ENCODE data around the gene COX6A2. TPM values are rescaled to one million over a fixed set of nuclear protein-coding genes. Genes with fewer than 3 reads are reported as not detected.

Gene COX6A2
- total and polyA plus RNA-seq, 8 donors = 1.4 to 8.2 TPM; not detected in 6

GRCh38 chr16:31436221-31437045 is 8.3 kb upstream of the COX6A2 start:
- no peak overlapping the region for H3K4me3 ChIP-seq
- TF ChIP-seq POLR2AphosphoS5 (IDR thresholded peaks at IDR 0.05) (no peak), CTCF (IDR thresholded peaks at IDR 0.05) (no peak), EP300 (IDR thresholded peaks at IDR 0.05) (no peak), POLR2A (IDR thresholded peaks at IDR 0.05) (no peak)
- intact Hi-C loops (cut with DNase I; ENCODE audit: low total_unique reads) = no loop called here
- no peaks in the 10 kb centered on the region for H3K27me3 ChIP-seq
- H3K9me3 ChIP-seq = no peaks in the 10 kb centered on the region
- H3K36me3 ChIP-seq = peaks cover 0 to 14% (median 0%) of the 10 kb centered on the region in 4 donors
- H3K4me1 ChIP-seq = no peaks in the 10 kb centered on the region
- no peak overlapping the region for H3K27ac ChIP-seq
- WGBS, 5 donors = 92 to 95% (median 94%) methylated on average over 37 to 44 of the region's 44 CpGs
- DNase-seq = no peak

GRCh38 chr16:31435341-31436220 is 7.4 kb upstream of the COX6A2 start:
- H3K4me1 ChIP-seq = no peaks in the 10 kb centered on the region
- peaks cover 0 to 14% (median 0%) of the 10 kb centered on the region in 4 donors for H3K36me3 ChIP-seq
- intact Hi-C loops (cut with DNase I; ENCODE audit: low total_unique reads) = no loop called here
- TF ChIP-seq EP300 (IDR thresholded peaks at IDR 0.05) (no peak), POLR2A (IDR thresholded peaks at IDR 0.05) (no peak), CTCF (IDR thresholded peaks at IDR 0.05) (no peak), POLR2AphosphoS5 (IDR thresholded peaks at IDR 0.05) (no peak)
- 89 to 95% (median 94%) methylated on average over 45 to 47 of the region's 47 CpGs for WGBS, 5 donors
- H3K4me3 ChIP-seq = no peak overlapping the region
- no peaks in the 10 kb centered on the region for H3K27me3 ChIP-seq
- H3K27ac ChIP-seq = no peak overlapping the region
- no peaks in the 10 kb centered on the region for H3K9me3 ChIP-seq
- DNase-seq = no peak

DNA sequence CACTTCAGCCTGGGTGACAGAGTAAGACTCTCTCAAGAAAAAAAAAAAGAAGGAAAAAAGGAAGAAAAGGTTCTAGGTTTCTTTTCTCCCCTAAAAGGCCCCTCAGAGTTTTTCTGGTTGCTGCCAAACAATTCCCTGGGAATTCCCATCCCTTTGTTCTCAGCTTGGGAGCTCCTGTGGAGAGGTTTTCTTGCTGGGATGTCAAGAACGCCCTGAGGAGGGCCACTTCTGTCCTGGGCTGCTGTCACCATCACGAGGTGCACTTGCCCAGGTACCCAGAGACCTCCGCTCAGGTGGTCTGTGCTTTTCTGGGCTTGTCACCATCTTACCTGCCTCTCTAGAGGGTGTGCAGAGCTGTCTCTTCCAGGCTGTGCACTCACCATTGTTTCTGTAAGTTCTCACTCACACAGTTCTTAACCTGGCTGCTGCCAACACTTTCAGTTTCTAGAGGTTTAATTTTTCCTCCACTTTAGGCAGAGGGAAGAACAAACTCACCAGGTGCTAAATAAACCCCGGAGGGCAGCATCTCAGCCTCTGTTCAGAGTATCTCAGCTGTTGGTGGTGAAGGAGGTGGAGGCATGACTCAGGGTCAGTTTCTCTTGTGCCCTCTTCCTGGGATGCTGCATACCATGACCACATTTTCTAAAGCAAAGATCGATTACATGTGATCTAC is 2.4 kb upstream of the COX6A2 start:
- Histone ChIP-seq H3K4me1 (peaks cover 0 to 19% (median 11%) of the 10 kb centered on the region in 4 donors), H3K36me3 (peaks cover 0 to 2% (median 0%) of the 10 kb centered on the region in 4 donors), H3K4me3 (no peak overlapping the region), H3K27me3 (peaks cover 0 to 9% (median 3%) of the 10 kb centered on the region in 3 donors), H3K9me3 (no peaks in the 10 kb centered on the region), H3K27ac (no peak overlapping the region)
- no peak for DNase-seq
- no peak for TF ChIP-seq EP300 (IDR thresholded peaks at IDR 0.05)
- no peak for TF ChIP-seq POLR2A (IDR thresholded peaks at IDR 0.05)
- no peak for TF ChIP-seq POLR2AphosphoS5 (IDR thresholded peaks at IDR 0.05)
- TF ChIP-seq CTCF (IDR thresholded peaks at IDR 0.05) = no peak
- WGBS, 5 donors = 37 to 55% (median 49%) methylated on average over 5 of the region's 5 CpGs
- intact Hi-C loops (cut with DNase I; ENCODE audit: low total_unique reads) = no loop called here

- Histone ChIP-seq H3K9me3 (no peaks in the 10 kb centered on the region), H3K4me1 (peaks cover 0 to 19% (median 11%) of the 10 kb centered on the region in 4 donors), H3K36me3 (no peaks in the 10 kb centered on the region), H3K27ac (no peak overlapping the region), H3K4me3 (no peak overlapping the region), H3K27me3 (peaks cover 0 to 9% (median 3%) of the 10 kb centered on the region in 3 donors)
- DNase-seq = no peak
- no peak for TF ChIP-seq POLR2A (IDR thresholded peaks at IDR 0.05)
- no peak for TF ChIP-seq POLR2AphosphoS5 (IDR thresholded peaks at IDR 0.05)
- TF ChIP-seq EP300 (IDR thresholded peaks at IDR 0.05) = no peak
- TF ChIP-seq CTCF (IDR thresholded peaks at IDR 0.05) = no peak
- 72 to 83% (median 80%) methylated on average over 3 of the region's 3 CpGs for WGBS, 5 donors
- intact Hi-C loops (cut with DNase I; ENCODE audit: low total_unique reads) = no loop called here
Observed at GRCh38 chr16:31429796-31430195, 1.6 kb upstream of the COX6A2 start.
